Ovary (tissue), 9 donors: ENCODE data around the gene CCDC157. TPM values are rescaled to one million over a fixed set of nuclear protein-coding genes. Genes with fewer than 3 reads are reported as not detected.

Experiments used
- DNase-seq, 5 donors: peaks; one replicate each; pipeline ENCODE4 v3.0.0-alpha.2; 2019 to 2020
- H3K27ac ChIP-seq, 2 donors: fragments of 200-600 bp; one replicate each; pipeline versions ENCODE4 v1.5.1 to v1.8.0; 2019 to 2022
- H3K27me3 ChIP-seq: fragments of 200-600 bp; one replicate; pipeline ENCODE4 v1.8.0; 2022
- H3K36me3 ChIP-seq: fragments of 200-600 bp; sonication (generic); one replicate; pipeline ENCODE4 v1.5.1; 2019
- H3K4me1 ChIP-seq: one replicate; pipeline ENCODE4 v1.8.1; 2013; ENCODE audit warnings: mild to moderate bottlenecking, moderate library complexity; ENCODE audit not compliant: insufficient read depth
- H3K4me3 ChIP-seq: fragments of 200-600 bp; sonication (generic); one replicate; pipeline ENCODE4 v1.5.1; 2017
- H3K9me3 ChIP-seq, 2 donors: fragments of 200-600 bp in 1 of 2; sonication (generic) in 1 of 2; one replicate each; pipeline versions ENCODE4 v1.5.1 to v1.8.1; 2013 to 2019; ENCODE audit warnings: mild to moderate bottlenecking in 1 of 2, moderate library complexity in 1 of 2
- EP300 ChIP-seq: sonication (generic); formaldehyde crosslinking; IDR thresholded peaks from one replicate; pipeline ENCODE4 v1.6.1; 2017; ENCODE audit warnings: antibody characterized with exemption
- POLR2A ChIP-seq: fragments of 450-650 bp; IDR thresholded peaks from one replicate; pipeline ENCODE4 v1.6.1; 2017; ENCODE audit warnings: antibody characterized with exemption, mild to moderate bottlenecking, moderate library complexity
- WGBS, 3 donors: extraction: QIAGEN DNeasy Blood & Tissue Kit in 1 of 3; methylation state at CpG; one replicate each; pipeline versions ENCODE4 v1.1.5 to v1.1.7; 2013 to 2017; 5-methylcytosine and 5-hydroxymethylcytosine counted together
- intact Hi-C, 4 donors: fragments of 100-400 bp; cut with DNase I; formaldehyde crosslinking; loops; one replicate each; pipeline versions ENCODE4 v1.11.0 to v1.15.1; 2022 to 2023
- polyA plus RNA-seq, 2 donors: library from polyadenylated mRNA; stranded (reverse); fragments of 200-250 nt in 1 of 2; fragments of 350-450 nt in 1 of 2; fragmentation: Illumina TruSeq in 1 of 2; extraction: RNeasy Lipid Tissue Mini Kit (QIAGEN cat#74804) in 1 of 2; gene quantifications; one replicate each; pipeline ENCODE4 v1.2.3, GENCODE V29; 2013 to 2014
- total RNA-seq, 7 donors: library from RNA; depleted of rRNA in 2 of 7; stranded (reverse); fragments of >200 nt in 2 of 7; fragmentation: NEBNext Ultra II Directional in 3 of 7; extraction: Animal tissue kit (Norgen Biotek cat#: 25700) in 3 of 7; gene quantifications; one replicate each; pipeline versions ENCODE4 v1.1.0 to v1.2.4, GENCODE V29; 2016 to 2023
- TF ChIP-seq, protein P1 (sequence below), 3 donors: fragments of 450-650 bp in 2 of 3; fragments of 200-600 bp in 1 of 3; IDR thresholded peaks; one replicate each; pipeline versions ENCODE4 v1.5.1 to v1.8.0; 2016 to 2022; ENCODE audit warnings: antibody characterized with exemption in 3 of 3, mild to moderate bottlenecking in 1 of 3
- donor health status: DM: no; HTN: no; CAD: no; lungs with moderate emphysema.
- donor health status: DM: no; HTN: no; CAD: no.
- donor health status: Bipolar disorder and iron deficiency.
- donor health status: DM: yes; HTN: yes; CAD: no.
- donor health status: DM: no; HTN: no; CAD: no.
- donor health status: DM: yes; HTN: yes; CAD: no.

CCDC157 gene
- total and polyA plus RNA-seq, 9 donors: 0.60 to 28.0 (median 2.4) TPM

DNA sequence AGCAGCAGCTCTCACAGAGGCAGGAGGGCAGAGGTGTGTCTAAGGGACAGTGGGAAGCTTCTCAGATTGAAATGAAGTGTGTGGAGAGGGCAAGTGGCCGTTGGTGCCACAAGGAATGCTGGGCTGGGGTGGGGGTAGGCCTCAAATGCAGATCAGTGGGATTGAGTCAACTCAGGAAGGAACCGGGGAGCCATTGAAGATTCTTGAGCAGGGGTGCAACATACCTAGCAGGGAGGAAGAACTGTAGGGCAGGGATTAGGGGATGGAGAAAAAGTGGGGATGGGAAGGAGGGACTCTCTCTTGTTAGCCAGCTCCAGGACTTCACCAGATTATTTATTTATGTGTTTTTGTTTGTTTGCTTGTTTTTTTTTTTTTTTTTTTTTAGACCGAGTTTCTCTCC is 37.1 kb downstream of the CCDC157 start:
- 66 to 79% (median 78%) methylated on average over 3 of the region's 3 CpGs for WGBS, 3 donors
- Histone ChIP-seq H3K27ac (no peak overlapping the region), H3K36me3 (no peaks in the 10 kb centered on the region), H3K4me3 (no peak overlapping the region), H3K27me3 (no peaks in the 10 kb centered on the region), H3K4me1 (peaks cover 7% of the 10 kb centered on the region), H3K9me3 (no peaks in the 10 kb centered on the region)
- no peak for DNase-seq
- intact Hi-C loops: loop anchor here in 3 of 4 donors (5.0 to 10.0 kb wide), 3 partner anchors 88 to 289 kb away; no protein-coding TSS in a partner anchor
- no peak for TF ChIP-seq EP300
- TF ChIP-seq, protein P1, sequence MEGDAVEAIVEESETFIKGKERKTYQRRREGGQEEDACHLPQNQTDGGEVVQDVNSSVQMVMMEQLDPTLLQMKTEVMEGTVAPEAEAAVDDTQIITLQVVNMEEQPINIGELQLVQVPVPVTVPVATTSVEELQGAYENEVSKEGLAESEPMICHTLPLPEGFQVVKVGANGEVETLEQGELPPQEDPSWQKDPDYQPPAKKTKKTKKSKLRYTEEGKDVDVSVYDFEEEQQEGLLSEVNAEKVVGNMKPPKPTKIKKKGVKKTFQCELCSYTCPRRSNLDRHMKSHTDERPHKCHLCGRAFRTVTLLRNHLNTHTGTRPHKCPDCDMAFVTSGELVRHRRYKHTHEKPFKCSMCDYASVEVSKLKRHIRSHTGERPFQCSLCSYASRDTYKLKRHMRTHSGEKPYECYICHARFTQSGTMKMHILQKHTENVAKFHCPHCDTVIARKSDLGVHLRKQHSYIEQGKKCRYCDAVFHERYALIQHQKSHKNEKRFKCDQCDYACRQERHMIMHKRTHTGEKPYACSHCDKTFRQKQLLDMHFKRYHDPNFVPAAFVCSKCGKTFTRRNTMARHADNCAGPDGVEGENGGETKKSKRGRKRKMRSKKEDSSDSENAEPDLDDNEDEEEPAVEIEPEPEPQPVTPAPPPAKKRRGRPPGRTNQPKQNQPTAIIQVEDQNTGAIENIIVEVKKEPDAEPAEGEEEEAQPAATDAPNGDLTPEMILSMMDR (IDR thresholded peaks at IDR 0.05): no peak
- no peak for TF ChIP-seq POLR2A

DNA sequence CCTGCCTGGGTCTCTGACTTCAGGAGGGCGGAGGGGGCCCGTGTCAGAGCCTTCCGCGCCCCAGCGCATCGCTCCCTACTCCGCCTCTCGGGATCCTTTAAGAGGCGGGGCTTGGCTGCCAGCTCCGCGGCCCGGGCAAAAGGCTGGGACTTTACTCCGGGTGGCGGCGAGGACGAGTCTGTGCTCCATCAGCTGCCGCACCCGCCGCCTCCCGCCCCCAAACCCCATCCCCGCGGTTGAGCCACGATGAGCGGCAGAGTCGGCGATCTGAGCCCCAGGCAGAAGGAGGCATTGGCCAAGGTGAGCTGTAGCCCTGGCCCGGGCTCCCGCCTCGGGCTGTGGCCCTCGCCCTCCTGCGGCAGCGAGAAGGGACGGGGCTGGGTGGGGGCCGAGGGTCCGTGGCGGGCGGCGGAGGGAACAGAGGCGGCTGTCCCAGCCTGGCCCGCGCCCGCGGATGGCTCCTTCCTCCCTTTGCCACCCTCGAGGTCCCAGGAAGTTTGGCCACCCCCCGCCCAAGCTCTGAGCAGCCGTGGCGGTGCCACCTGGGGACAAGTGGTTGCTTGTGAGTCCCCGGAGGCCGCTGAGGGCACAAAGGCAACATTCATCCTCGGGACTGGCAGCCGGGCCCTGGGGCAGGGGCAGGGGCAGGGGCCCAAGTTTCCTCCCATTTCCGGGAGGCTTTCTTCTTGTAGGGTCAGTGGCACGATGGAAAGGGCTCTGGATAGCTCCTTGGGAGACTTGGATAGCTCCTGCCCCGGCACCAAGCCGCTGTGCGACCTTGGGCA is 40.3 kb downstream of the CCDC157 start, which contains the start of gene SEC14L2:
TSS of gene SEC14L2 (plus strand) at position 148 of the 785 bp plus-strand sequence. CDS start at position 247, 99 bp downstream.
- Histone ChIP-seq H3K27ac (peak within 1 kb of the TSS in 1 of 2 donors; percentile 17), H3K4me3 (peak within 1 kb of the TSS; percentile 57), H3K27me3 (no peaks in the 10 kb centered on the region), H3K36me3 (no peaks in the 10 kb centered on the region), H3K9me3 (no peaks in the 10 kb centered on the region), H3K4me1 (peaks cover 9% of the 10 kb centered on the region)
- DNase-seq: peak; percentile 63 to 75 (median 70)
- TF ChIP-seq, protein P1 (IDR thresholded peaks at IDR 0.05): no peak
- TF ChIP-seq POLR2A (peak; percentile 12), EP300 (no peak)
- intact Hi-C loops: loop anchor here in 1 of 4 donors (10.0 kb wide), 1 partner anchor 292 kb away; no protein-coding TSS in a partner anchor
- whole genome bisulfite sequencing, 3 donors: 1 to 2% (median 1%) methylated on average over 31 to 56 of the region's 56 CpGs

- Histone ChIP-seq H3K4me3 (peak overlapping the region; percentile 57), H3K27ac (no peak overlapping the region), H3K4me1 (peaks cover 9% of the 10 kb centered on the region), H3K36me3 (no peaks in the 10 kb centered on the region), H3K9me3 (no peaks in the 10 kb centered on the region), H3K27me3 (no peaks in the 10 kb centered on the region)
- DNase-seq: no peak
- intact Hi-C loops: loop anchor here in 1 of 4 donors (10.0 kb wide), 1 partner anchor 293 kb away; no protein-coding TSS in a partner anchor
- 18 to 32% (median 24%) methylated on average over 11 of the region's 11 CpGs for WGBS, 3 donors
- TF ChIP-seq EP300 (no peak), POLR2A (no peak)
- TF ChIP-seq, protein P1 (IDR thresholded peaks at IDR 0.05): no peak
Measured at GRCh38 chr22:30397656-30398635, 41.1 kb downstream of the CCDC157 start.
